Suprapubic skin (tissue), 3 donors: ENCODE results near the gene NTM.
"Not testable (repeated sequence)": the region's sequence is repeated elsewhere in the genome, so short reads cannot be mapped to it uniquely, and the experiment has no call there.

Source experiments
- CTCF ChIP-seq, 2 donors: fragments of 200-600 bp in 1 of 2; fragments of 450-650 bp in 1 of 2; sonication (generic) in 1 of 2; IDR thresholded peaks; one replicate each; pipeline ENCODE4 v1.5.1; 2016 to 2019; ENCODE audit warnings: antibody characterized with exemption in 2 of 2, mild to moderate bottlenecking in 1 of 2, moderate library complexity in 1 of 2
- EP300 ChIP-seq: sonication (generic); formaldehyde crosslinking; IDR thresholded peaks from one replicate; pipeline ENCODE4 v1.6.1; 2017; ENCODE audit warnings: antibody characterized with exemption
- POLR2A ChIP-seq, 2 donors: fragments of 450-650 bp; IDR thresholded peaks; one replicate each; pipeline ENCODE4 v1.6.1; 2017; ENCODE audit warnings: antibody characterized with exemption in 2 of 2, mild to moderate bottlenecking in 2 of 2, moderate library complexity in 2 of 2

DNA sequence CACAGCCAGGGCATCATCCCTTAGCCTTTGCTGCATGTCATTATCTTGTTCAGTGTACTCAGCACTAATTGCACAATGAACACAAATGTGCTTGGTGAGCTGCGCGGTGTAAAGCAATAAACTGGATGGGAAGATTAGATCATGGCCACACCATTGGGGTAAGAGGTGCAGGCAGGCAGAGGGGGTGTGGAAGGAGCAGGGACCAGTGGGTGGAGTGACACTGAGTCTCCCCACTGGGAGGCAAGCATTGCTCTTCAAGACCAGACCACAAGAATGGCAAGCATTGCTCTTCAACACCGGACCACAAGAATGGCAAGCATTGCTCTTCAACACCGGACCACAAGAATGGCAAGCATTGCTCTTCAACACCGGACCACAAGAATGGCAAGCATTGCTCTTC is 28.5 kb upstream of the NTM start:
- not testable (repeated sequence) for TF ChIP-seq CTCF (IDR thresholded peaks at IDR 0.05); POLR2A (IDR thresholded peaks at IDR 0.05); EP300
